ENCODE measurements around the gene GPR146. TPM values are rescaled to one million over a fixed set of nuclear protein-coding genes. Genes with fewer than 3 reads are reported as not detected.

The GPR146 gene
- total RNA-seq, 2 donors from 2014 or later = 13.4 to 18.6 TPM

DNA sequence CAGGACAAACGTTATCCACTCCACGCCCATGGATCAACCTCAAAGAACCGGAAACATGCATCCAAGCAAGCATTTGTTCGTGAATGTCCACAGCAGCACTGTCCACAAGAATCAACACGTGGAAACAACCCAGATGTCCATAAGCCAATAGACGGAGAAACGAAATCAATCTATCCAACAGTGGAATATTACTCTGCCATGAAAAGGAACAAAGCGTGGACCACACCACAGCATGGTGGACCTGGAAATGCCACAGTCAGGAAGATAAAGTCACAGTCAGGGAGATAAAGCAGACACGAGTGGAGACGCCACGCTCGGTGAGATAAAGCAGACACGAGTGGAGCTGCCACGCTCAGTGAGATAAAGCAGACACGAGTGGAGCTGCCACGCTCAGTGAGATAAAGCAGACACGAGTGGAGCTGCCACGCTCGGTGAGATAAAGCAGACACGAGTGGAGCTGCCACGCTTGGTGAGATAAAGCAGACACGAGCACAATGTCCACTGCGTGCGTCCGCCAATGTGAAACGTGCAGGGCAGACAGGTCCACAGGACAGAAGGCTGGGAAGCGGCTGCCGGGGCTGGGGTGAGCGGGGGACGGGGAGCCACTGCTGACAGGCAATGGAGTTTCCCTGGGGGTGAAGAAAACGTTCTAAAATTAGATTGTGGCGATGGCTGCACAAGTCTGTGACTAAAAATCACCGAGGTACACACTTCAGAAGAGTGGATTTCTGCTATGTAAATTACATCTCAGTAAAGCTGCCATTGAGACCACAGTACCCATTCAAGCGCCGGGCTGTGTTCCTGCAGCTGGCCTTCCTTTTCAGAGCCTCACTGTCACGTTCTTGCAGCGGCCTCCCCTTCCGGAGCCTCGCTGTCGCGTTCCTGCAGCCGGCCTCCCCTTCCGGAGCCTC, 54.2 kb downstream of the GPR146 start:
- TF ChIP-seq, protein P1, sequence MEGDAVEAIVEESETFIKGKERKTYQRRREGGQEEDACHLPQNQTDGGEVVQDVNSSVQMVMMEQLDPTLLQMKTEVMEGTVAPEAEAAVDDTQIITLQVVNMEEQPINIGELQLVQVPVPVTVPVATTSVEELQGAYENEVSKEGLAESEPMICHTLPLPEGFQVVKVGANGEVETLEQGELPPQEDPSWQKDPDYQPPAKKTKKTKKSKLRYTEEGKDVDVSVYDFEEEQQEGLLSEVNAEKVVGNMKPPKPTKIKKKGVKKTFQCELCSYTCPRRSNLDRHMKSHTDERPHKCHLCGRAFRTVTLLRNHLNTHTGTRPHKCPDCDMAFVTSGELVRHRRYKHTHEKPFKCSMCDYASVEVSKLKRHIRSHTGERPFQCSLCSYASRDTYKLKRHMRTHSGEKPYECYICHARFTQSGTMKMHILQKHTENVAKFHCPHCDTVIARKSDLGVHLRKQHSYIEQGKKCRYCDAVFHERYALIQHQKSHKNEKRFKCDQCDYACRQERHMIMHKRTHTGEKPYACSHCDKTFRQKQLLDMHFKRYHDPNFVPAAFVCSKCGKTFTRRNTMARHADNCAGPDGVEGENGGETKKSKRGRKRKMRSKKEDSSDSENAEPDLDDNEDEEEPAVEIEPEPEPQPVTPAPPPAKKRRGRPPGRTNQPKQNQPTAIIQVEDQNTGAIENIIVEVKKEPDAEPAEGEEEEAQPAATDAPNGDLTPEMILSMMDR (IDR thresholded peaks at IDR 0.05) = no peak
- DNase-seq (ENCODE audit: low spot score) = no peak

DNA sequence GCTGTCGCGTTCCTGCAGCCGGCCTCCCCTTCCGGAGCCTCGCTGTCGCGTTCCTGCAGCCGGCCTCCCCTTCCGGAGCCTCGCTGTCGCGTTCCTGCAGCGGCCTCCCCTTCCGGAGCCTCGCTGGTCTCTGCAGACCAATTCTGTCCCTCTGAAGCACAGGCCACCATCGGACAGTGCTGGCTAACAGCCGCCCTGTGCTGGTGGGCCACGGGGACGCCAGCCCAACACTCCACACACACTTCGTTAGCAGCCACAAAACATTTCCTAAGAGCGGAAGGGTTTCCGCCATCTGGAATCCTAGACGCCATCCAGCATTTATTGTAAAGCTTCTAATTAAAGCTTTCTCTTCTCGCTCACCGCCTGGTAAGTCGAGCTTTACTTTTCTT, 54.8 kb downstream of the GPR146 start:
- Histone ChIP-seq H3K4me1 (peaks cover 0 to 22% of the 10 kb centered on the region in 2 donors), H3K27me3 (no peaks in the 10 kb centered on the region), H3K9me3 (no peaks in the 10 kb centered on the region), H3K4me3 (no peak overlapping the region), H3K36me3 (no peaks in the 10 kb centered on the region), H3K27ac (no peak overlapping the region)
- TF ChIP-seq, protein P1 (IDR thresholded peaks at IDR 0.05) = no peak
- no peak for DNase-seq (ENCODE audit: low spot score)

More for the DNA sequence above, 54.2 kb downstream of the GPR146 start:
- Histone ChIP-seq H3K4me3 (no peak overlapping the region), H3K27me3 (no peaks in the 10 kb centered on the region), H3K27ac (no peak overlapping the region), H3K4me1 (peaks cover 0 to 22% of the 10 kb centered on the region in 2 donors), H3K36me3 (no peaks in the 10 kb centered on the region), H3K9me3 (no peaks in the 10 kb centered on the region)

- Histone ChIP-seq H3K9me3 (no peaks in the 10 kb centered on the region), H3K27ac (no peak overlapping the region), H3K36me3 (no peaks in the 10 kb centered on the region), H3K27me3 (no peaks in the 10 kb centered on the region), H3K4me3 (no peak overlapping the region), H3K4me1 (peaks cover 0 to 22% of the 10 kb centered on the region in 2 donors)
- TF ChIP-seq, protein P1 (IDR thresholded peaks at IDR 0.05) = no peak
- no peak for DNase-seq (ENCODE audit: low spot score)
These were observed 55.3 kb downstream of the GPR146 start for GRCh38 chr7:1099637-1100036.

- Histone ChIP-seq H3K27me3 (no peaks in the 10 kb centered on the region), H3K27ac (no peak overlapping the region), H3K9me3 (no peaks in the 10 kb centered on the region), H3K4me3 (no peak overlapping the region), H3K36me3 (no peaks in the 10 kb centered on the region), H3K4me1 (peaks cover 0 to 17% of the 10 kb centered on the region in 2 donors)
- TF ChIP-seq, protein P1 (IDR thresholded peaks at IDR 0.05) = no peak
- no peak for DNase-seq (ENCODE audit: low spot score)
These were observed 56.0 kb downstream of the GPR146 start for GRCh38 chr7:1100386-1100785.

- Histone ChIP-seq H3K4me3 (no peak overlapping the region), H3K36me3 (no peaks in the 10 kb centered on the region), H3K27ac (no peak overlapping the region), H3K4me1 (peaks cover 0 to 12% of the 10 kb centered on the region in 2 donors), H3K27me3 (no peaks in the 10 kb centered on the region), H3K9me3 (no peaks in the 10 kb centered on the region)
- TF ChIP-seq, protein P1 (IDR thresholded peaks at IDR 0.05) = no peak
- no peak for DNase-seq (ENCODE audit: low spot score)
These were observed 56.7 kb downstream of the GPR146 start for GRCh38 chr7:1100834-1101562.

Measured in right atrium auricular region (tissue), 2 donors.